GM10266 (cell line): ENCODE results near the gene MED27.

Source experiments
- DNase-seq: peaks from one replicate; pipeline ENCODE4 v3.0.0; 2012; ENCODE audit errors: extremely low spot score
- TF ChIP-seq, protein P1 (sequence below): IDR thresholded peaks from 2 replicates; pipeline ENCODE4 v1.5.1; 2012; ENCODE audit warnings: mild to moderate bottlenecking, low read depth; ENCODE audit not compliant: control insufficient read depth, insufficient read depth; ENCODE audit errors: missing control alignments

Gene MED27

DNA sequence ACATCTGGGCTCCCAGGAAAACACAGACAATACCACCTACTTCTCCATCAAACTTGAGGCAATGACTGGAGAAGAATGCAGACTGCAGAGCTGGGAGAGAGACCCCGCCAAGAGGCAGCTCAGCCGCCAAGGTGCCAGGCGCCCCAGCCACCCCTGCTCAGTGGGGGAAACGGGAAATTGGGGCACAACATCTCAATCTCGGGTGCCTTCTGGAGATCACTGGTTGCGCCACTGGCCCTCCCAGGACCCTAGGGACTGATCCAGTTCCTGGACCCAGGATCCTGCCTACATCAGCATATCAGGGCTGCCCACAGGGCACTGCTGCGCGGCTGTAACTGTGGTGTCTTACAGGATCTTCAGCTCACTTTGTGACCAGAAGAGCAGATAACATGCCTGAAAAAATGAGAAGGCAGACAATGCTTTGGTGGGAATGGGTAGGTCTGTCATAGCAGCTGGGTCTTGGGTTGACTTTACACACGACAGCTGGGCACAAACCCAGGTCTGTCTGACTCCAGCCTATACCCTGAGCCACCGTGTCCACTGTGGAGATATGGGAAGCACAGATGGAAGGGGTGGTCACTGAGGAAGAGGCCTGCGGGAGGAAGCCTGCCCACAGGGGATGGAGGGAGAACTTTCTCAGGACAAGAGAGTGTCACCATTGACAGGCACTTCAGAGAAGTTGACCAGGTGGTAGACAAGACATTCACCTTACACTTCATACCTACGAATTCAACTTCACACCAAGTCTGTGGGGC lies 204.6 kb downstream of the MED27 start:
- TF ChIP-seq, protein P1, sequence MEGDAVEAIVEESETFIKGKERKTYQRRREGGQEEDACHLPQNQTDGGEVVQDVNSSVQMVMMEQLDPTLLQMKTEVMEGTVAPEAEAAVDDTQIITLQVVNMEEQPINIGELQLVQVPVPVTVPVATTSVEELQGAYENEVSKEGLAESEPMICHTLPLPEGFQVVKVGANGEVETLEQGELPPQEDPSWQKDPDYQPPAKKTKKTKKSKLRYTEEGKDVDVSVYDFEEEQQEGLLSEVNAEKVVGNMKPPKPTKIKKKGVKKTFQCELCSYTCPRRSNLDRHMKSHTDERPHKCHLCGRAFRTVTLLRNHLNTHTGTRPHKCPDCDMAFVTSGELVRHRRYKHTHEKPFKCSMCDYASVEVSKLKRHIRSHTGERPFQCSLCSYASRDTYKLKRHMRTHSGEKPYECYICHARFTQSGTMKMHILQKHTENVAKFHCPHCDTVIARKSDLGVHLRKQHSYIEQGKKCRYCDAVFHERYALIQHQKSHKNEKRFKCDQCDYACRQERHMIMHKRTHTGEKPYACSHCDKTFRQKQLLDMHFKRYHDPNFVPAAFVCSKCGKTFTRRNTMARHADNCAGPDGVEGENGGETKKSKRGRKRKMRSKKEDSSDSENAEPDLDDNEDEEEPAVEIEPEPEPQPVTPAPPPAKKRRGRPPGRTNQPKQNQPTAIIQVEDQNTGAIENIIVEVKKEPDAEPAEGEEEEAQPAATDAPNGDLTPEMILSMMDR = no peak

DNA sequence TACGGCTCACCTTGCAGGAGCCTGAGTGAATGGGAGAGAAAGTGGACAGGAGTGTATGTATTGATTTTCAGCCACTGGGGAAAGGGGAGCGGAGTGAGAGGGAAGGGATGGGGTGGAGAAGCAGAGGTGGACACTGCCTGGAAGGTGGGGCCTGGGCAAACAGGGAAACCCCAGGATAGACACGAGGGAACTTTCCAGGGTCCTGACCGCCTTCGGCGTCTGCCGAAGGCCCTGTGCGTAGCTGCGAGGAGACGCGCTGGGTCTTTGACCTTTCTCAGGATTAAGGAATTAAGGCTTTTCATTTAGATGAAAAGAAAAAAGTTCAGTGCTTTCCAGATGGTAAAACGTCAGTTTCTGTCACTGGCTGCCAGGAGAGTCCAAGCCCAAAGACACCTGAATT lies 205.2 kb downstream of the MED27 start:
- TF ChIP-seq, protein P1 = no peak
- no peak for DNase-seq

More for the DNA sequence above, 204.6 kb downstream of the MED27 start:
- DNase-seq = no peak

DNA sequence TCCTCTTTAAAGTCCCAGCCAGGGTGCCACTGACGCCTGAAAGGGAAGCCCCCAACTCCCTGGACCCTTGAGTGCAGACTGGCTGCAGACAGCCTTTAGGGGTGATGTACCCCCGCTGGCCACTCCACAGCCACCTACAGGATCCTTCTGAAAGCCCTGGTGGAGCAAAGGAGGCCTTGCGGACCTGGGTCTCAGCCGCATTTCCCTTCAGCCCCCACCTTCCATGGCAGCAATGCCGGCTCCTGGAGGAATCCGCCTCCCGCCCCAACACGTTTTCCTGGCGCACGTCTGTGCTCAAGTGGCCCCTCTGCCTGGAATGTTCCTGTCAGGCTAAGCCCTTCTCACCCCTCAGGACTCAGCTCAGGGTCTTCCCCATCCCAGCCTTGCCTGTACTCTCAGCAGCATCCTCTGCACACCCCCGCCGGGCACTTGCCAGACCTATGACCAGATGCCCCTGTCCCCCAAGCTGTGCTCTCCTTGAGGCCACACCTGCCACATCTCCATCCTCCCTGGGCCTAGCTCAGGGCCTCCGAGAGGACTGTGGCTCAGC lies 205.7 kb downstream of the MED27 start:
- DNase-seq = no peak
- TF ChIP-seq, protein P1 = no peak

DNA sequence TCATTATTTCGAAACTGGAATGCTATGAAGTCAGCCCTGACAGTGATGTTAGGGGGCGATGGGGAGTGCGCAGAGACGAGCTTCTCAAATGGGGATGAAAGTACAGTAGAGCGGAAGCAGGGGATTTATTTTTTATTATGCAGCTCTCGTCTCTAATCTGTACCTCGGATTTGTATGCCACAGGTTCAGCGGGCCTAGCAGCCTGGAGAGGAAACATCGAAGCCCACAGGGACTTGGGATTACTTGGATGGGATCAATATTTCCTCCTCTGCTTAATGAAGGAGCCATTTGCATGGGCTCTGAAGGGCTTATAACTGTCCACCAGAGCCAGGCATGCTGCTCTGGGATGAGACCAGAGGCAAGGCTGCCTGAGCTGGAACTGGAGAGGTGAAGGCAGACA lies 206.3 kb downstream of the MED27 start:
- no peak for DNase-seq

DNA sequence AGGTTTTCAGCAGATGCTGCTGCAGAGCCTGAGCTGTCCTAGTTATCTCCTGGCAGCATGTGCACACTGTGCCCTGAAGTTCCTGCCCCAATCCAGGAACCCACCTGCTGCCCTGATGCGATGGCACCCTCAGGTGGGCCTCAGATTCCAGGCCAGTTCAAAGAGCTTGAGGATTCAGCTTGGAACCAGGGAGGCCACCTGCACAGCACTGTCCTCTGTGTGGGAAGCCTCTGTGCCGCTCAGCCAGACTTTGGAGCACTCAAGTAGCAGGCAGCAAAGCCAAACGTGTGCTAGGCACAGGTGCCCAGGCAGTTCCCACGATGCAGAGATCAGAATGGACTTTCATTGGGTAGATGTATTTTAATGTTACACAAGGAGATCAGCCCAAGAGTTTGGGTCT lies 207.0 kb downstream of the MED27 start:
- TF ChIP-seq, protein P1 = no peak
- DNase-seq = no peak

More for the DNA sequence above, 206.3 kb downstream of the MED27 start:
- TF ChIP-seq, protein P1 = no peak

DNA sequence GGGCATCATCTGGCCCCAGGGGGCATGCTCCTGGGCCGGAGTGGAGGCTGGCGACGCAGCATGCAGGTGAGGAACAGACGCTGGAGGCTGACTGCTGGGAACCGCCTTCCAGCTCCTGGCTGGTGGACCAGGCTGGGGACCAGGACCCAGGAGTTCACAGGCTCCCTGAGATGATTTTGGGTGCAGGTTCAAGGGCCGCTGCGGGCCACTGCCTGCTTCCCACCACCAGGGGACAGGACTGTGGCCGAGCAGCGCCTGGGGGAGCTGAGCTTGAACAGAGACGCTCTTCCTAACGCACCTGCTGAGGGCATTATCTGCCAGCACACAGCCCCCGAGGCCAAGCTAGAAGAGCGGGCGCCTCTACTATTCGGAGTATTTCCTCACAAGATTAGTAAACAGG lies 207.7 kb downstream of the MED27 start:
- DNase-seq = no peak
- TF ChIP-seq, protein P1 = peak; percentile 8

DNA sequence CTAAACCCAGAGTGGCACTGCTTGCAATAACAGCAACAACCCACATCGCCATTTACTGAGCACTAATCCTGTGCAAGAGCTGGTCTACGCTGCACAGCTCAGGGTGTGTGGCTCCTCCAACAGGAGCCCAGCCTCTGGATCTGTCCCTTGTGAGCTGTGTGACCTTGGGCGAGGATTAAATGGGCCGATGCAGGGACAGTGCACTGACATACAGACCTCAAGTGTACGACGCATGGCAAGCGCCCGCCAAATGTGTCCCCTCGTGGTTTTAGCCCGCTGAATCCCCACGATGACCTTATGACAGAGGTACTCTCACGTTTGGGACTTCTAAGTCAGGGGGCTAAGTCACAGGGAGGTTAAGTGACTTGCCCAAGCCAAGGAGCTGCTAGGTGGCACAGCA lies 209.5 kb downstream of the MED27 start:
- no peak for DNase-seq
- TF ChIP-seq, protein P1 = no peak
